Cardiac fibroblast (primary cell): ENCODE results near the gene PHYH.
A peak's percentile ranks its signal among the peaks of the same experiment; 100 is the strongest.

ENCODE experiments used
- DNase-seq, 2 donors: peaks; one replicate each; pipeline versions ENCODE4 v3.0.0 to v3.0.0-alpha.2; 2010; ENCODE audit warnings: low read depth in 2 of 2
- H3K4me3 ChIP-seq, 2 donors: replicated peaks in 1 of 2; 1 replicate in 1 of 2; 2 replicates in 1 of 2; pipeline ENCODE4 v1.5.1; 2011; ENCODE audit warnings: low read depth in 2 of 2, low read length in 2 of 2, mild to moderate bottlenecking in 2 of 2, moderate library complexity in 1 of 2
- CTCF ChIP-seq: IDR thresholded peaks from one replicate; pipeline ENCODE4 v1.5.1; 2011; ENCODE audit warnings: low read depth, mild to moderate bottlenecking, low read length, inconsistent platforms

The PHYH gene

GRCh38 chr10:13322615-13323148, 22.8 kb upstream of the PHYH start:
- no peak for TF ChIP-seq CTCF
- no peak overlapping the region for H3K4me3 ChIP-seq
- no peak for DNase-seq

- no peak for DNase-seq
- H3K4me3 ChIP-seq, result no peak overlapping the region
- TF ChIP-seq CTCF, result no peak
Observed at GRCh38 chr10:13321576-13321975, 21.7 kb upstream of the PHYH start.

GRCh38 chr10:13319166-13319565, 19.3 kb upstream of the PHYH start:
- TF ChIP-seq CTCF, result no peak
- H3K4me3 ChIP-seq, result no peak overlapping the region
- DNase-seq, result no peak

- no peak overlapping the region for H3K4me3 ChIP-seq
- TF ChIP-seq CTCF, result no peak
- peak in 1 of 2 donors; percentile 21 for DNase-seq
Observed at GRCh38 chr10:13317474-13317873, 17.6 kb upstream of the PHYH start.

GRCh38 chr10:13316635-13317311, 16.9 kb upstream of the PHYH start:
- no peak for DNase-seq
- no peak overlapping the region for H3K4me3 ChIP-seq
- no peak for TF ChIP-seq CTCF

GRCh38 chr10:13315361-13315760, 15.5 kb upstream of the PHYH start:
- H3K4me3 ChIP-seq, result no peak overlapping the region
- no peak for TF ChIP-seq CTCF
- DNase-seq, result no peak

- no peak for TF ChIP-seq CTCF
- DNase-seq, result peak; percentile 13 to 22
- H3K4me3 ChIP-seq, result no peak overlapping the region
Observed at GRCh38 chr10:13311177-13311575, 11.3 kb upstream of the PHYH start.
